Measurements from ENCODE around the gene PPP1R36. TPM values are rescaled to one million over a fixed set of nuclear protein-coding genes. Genes with fewer than 3 reads are reported as not detected.
"Not testable (repeated sequence)": the region's sequence is repeated elsewhere in the genome, so short reads cannot be mapped to it uniquely, and the experiment has no call there.

Gene PPP1R36
- total RNA-seq, 4 donors from 2014 or later, result 0.70 to 1.2 TPM; not detected in 2

DNA sequence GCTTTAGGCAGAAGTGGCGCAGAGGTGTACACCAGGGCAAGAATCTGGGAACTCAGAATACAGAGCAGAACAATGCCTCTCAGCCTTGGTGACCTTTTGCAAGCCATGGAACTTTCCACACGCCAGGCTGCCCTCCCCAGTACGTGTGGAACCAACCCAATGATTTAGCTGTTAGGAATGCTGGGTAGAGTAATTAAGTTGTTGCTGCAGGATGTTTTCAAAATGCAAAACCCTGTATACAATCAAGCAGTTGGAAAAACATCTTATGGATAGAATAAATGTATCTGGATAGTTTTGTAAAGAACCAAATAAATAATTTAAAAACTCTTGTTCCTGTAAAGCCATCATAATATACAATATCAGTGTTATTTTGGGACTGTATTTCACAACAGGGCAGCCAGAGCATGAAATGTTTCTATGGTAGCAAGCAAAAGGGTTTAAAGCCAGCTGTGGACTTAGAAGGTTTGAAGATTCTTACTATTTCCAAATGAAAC, 19.4 kb downstream of the PPP1R36 start:
- intact Hi-C loops (cut with DNase I; ENCODE audit: low total_unique reads), result no loop called here
- Histone ChIP-seq H3K9me3 (no peaks in the 10 kb centered on the region), H3K36me3 (no peaks in the 10 kb centered on the region), H3K4me1 (peaks cover 0 to 3% of the 10 kb centered on the region in 2 donors), H3K4me3 (no peak overlapping the region), H3K27me3 (no peaks in the 10 kb centered on the region), H3K27ac (peak overlapping the region; percentile 32 to 79)
- TF ChIP-seq, protein P1, sequence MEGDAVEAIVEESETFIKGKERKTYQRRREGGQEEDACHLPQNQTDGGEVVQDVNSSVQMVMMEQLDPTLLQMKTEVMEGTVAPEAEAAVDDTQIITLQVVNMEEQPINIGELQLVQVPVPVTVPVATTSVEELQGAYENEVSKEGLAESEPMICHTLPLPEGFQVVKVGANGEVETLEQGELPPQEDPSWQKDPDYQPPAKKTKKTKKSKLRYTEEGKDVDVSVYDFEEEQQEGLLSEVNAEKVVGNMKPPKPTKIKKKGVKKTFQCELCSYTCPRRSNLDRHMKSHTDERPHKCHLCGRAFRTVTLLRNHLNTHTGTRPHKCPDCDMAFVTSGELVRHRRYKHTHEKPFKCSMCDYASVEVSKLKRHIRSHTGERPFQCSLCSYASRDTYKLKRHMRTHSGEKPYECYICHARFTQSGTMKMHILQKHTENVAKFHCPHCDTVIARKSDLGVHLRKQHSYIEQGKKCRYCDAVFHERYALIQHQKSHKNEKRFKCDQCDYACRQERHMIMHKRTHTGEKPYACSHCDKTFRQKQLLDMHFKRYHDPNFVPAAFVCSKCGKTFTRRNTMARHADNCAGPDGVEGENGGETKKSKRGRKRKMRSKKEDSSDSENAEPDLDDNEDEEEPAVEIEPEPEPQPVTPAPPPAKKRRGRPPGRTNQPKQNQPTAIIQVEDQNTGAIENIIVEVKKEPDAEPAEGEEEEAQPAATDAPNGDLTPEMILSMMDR (IDR thresholded peaks at IDR 0.05), result no peak
- TF ChIP-seq POLR2A (IDR thresholded peaks at IDR 0.05), result no peak
- DNase-seq, result peak; percentile 50 to 69

DNA sequence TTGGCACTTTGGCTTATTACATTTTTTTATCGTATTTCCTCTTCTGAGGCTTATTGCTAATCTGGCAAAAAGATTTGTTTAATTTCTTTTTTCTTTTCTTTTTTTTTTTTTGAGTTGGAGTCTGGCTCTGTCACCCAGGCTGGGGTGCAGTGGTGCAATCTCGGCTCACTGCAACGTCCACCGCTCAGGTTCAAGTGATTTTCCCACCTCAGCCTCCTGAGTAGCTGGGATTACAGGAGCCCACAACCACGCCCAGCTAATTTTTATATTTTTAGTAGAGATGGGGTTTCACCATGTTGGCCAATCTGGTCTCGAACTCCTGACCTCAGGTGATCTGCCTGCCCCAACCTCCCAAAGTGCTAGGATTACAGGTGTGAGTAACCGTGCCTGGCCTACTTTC, 19.9 kb downstream of the PPP1R36 start:
- H3K4me3 ChIP-seq; H3K27me3 ChIP-seq; H3K4me1 ChIP-seq; DNase-seq; H3K9me3 ChIP-seq; intact Hi-C loops (cut with DNase I; ENCODE audit: low total_unique reads); H3K36me3 ChIP-seq: not testable (repeated sequence)
- H3K27ac ChIP-seq, result peak overlapping the region; percentile 32 to 79

DNA sequence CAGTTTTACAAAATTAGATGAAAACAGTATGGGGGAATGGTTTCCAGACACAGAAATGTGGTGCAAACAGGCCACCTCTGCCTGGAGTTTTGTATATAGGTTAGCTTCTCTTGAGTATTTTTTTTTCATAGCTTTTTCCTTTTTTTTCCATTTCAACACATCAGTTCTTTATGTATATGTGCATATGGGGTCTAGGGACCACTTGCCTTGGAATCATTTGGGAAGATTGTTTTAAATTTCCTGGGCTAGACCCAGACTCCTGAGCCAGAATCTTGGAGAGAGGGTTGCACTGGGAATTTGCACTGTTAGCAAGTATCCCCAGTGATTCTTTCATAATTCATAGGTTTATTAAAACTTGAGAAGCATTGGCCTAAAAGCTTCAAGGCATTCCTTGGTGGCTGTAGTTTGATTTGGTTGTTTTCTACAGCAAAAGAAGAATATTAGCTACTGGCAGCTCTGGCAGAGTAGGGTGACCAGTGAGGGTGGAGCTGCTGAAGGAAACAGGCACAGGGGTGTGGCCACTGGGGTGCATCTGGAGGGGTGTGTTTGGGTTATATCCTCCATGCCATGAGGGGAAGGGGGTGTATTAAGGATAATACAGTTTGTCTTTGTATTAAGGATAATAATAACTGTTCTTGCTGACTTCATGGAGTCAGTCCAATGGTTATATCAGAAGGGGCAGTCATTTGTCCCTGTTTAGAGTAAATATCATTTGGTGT, 22.8 kb downstream of the PPP1R36 start:
- H3K27me3 ChIP-seq, result no peaks in the 10 kb centered on the region
- no peaks in the 10 kb centered on the region for H3K9me3 ChIP-seq
- no peaks in the 10 kb centered on the region for H3K36me3 ChIP-seq
- no peaks in the 10 kb centered on the region for H3K4me1 ChIP-seq
- no peak overlapping the region for H3K27ac ChIP-seq
- H3K4me3 ChIP-seq, result no peak overlapping the region
- DNase-seq, result no peak
- TF ChIP-seq POLR2A (IDR thresholded peaks at IDR 0.05), result no peak
- TF ChIP-seq, protein P1 (IDR thresholded peaks at IDR 0.05), result no peak
- intact Hi-C loops (cut with DNase I; ENCODE audit: low total_unique reads), result no loop called here

- Histone ChIP-seq H3K4me1 (no peaks in the 10 kb centered on the region), H3K9me3 (no peaks in the 10 kb centered on the region), H3K36me3 (no peaks in the 10 kb centered on the region), H3K27ac (no peak overlapping the region), H3K27me3 (no peaks in the 10 kb centered on the region), H3K4me3 (no peak overlapping the region)
- no peak for TF ChIP-seq POLR2A (IDR thresholded peaks at IDR 0.05)
- TF ChIP-seq, protein P1 (IDR thresholded peaks at IDR 0.05), result no peak
- intact Hi-C loops (cut with DNase I; ENCODE audit: low total_unique reads), result no loop called here
- DNase-seq, result no peak
Observed at GRCh38 chr14:64573109-64573508, 23.3 kb downstream of the PPP1R36 start.

- Histone ChIP-seq H3K27me3 (no peaks in the 10 kb centered on the region), H3K27ac (no peak overlapping the region), H3K36me3 (no peaks in the 10 kb centered on the region), H3K4me1 (no peaks in the 10 kb centered on the region), H3K4me3 (no peak overlapping the region), H3K9me3 (no peaks in the 10 kb centered on the region)
- intact Hi-C loops (cut with DNase I; ENCODE audit: low total_unique reads), result no loop called here
- no peak for TF ChIP-seq POLR2A (IDR thresholded peaks at IDR 0.05)
- TF ChIP-seq, protein P1 (IDR thresholded peaks at IDR 0.05), result no peak
- DNase-seq, result no peak
Observed at GRCh38 chr14:64574371-64575107, 24.8 kb downstream of the PPP1R36 start.
